Keratinocyte (primary cell): ENCODE results near the gene STIMATE.

Experiments
- EZH2 ChIP-seq: IDR thresholded peaks from one replicate; pipeline ENCODE4 v1.6.1; 2012; ENCODE audit warnings: inconsistent platforms, mild to moderate bottlenecking, low read length, moderate library complexity
- TF ChIP-seq, protein P1 (sequence below), 3 experiments: IDR thresholded peaks in 1 of 3; conservative IDR thresholded peaks in 1 of 3; optimal IDR thresholded peaks in 1 of 3; 2 replicates in 2 of 3; 3 replicates in 1 of 3; pipeline versions ENCODE3 to v1.5.1; 2011; ENCODE audit warnings: low read length in 3 of 3, mild to moderate bottlenecking in 3 of 3, moderate library complexity in 2 of 3, control low read depth in 1 of 3, inconsistent platforms in 1 of 3; ENCODE audit not compliant: insufficient read depth in 2 of 3; ENCODE audit errors: extremely low read depth in 1 of 3

DNA sequence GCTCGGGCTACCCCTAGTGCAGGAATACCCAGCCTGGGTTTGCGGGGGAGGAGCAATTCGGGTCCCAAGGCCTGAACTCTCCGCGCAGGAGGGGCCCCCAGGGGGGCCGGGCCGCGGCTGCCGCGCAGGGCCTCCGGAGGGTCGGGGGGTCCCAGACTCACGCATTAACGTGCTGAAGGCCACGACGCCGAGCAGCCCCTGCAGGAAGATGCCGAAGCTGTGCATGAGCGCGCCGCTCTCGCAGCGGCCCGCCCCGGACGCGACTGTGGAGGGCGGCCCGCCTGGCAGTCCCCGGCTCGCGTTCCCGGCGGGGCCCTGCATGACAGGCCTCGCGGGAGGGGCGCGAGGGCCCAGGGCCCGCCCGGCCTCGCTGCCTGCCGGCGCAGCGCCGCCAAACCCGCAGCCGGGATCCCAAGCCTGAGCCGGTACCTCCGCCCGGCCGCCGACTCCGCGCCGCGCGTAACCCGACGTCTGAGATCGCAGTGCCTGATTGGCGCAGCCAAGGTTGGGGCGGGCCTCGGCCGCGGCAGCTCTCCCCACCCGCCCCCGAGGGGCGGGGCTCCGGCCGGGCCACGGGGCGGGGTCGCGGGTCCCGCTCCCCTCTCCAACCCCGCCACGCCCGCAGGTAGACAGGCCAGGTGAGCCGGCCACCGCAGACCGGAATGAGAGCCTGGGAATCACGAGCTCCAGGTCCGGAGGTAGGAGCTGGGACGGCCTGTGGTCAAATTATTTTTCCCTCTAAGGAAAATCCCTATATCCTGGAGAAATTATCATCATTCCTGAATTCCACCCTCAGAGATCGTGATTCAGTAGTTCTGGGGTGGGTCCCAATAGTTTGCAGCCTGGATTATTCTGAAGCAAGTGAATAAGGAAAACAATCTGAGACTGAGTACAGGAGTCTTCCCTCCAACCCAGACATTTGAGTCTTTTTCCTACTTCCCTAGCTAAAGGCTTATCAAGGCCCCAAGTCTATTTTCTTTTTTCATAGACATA is at the start of gene STIMATE:
- TF ChIP-seq EZH2 = no peak
- TF ChIP-seq, protein P1, sequence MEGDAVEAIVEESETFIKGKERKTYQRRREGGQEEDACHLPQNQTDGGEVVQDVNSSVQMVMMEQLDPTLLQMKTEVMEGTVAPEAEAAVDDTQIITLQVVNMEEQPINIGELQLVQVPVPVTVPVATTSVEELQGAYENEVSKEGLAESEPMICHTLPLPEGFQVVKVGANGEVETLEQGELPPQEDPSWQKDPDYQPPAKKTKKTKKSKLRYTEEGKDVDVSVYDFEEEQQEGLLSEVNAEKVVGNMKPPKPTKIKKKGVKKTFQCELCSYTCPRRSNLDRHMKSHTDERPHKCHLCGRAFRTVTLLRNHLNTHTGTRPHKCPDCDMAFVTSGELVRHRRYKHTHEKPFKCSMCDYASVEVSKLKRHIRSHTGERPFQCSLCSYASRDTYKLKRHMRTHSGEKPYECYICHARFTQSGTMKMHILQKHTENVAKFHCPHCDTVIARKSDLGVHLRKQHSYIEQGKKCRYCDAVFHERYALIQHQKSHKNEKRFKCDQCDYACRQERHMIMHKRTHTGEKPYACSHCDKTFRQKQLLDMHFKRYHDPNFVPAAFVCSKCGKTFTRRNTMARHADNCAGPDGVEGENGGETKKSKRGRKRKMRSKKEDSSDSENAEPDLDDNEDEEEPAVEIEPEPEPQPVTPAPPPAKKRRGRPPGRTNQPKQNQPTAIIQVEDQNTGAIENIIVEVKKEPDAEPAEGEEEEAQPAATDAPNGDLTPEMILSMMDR (optimal IDR thresholded peaks at IDR 0.05 in 1 of 3, IDR thresholded peaks at IDR 0.05 in 1 of 3, conservative IDR thresholded peaks at IDR 0.05 in 1 of 3; ENCODE audit: extremely low read depth in 1 of 3, insufficient read depth in 2 of 3, low read length in 3 of 3) = no peak
